HEK293 (cell line): ENCODE data around the gene CTNNA2.

Source experiments
- CTCF ChIA-PET: fragments of 350-600 bp; formaldehyde crosslinking; extraction: SDS; loops from one replicate; lab custom pipeline; 2021; ENCODE audit warnings: antibody characterized with exemption; lab: Yijun Ruan, JAX
- POLR2A ChIA-PET: fragments of 300-600 bp; formaldehyde crosslinking; extraction: SDS; loops from one replicate; lab custom pipeline; 2020; ENCODE audit warnings: antibody characterized with exemption, inconsistent platforms; lab: Yijun Ruan, JAX
- H3K27ac ChIP-seq: fragments of 200-500 bp; sonication (Bioruptor generic); 2 replicates; pipeline ENCODE4 v1.5.1; 2014; ENCODE audit warnings: low read depth, low read length, control low read depth, inconsistent platforms; ENCODE audit errors: extremely low read depth
- H3K36me3 ChIP-seq, 2 experiments: fragments of 200-500 bp in 1 of 2; sonication (Bioruptor generic) in 1 of 2; 1 replicate in 1 of 2; 2 replicates in 1 of 2; pipeline ENCODE4 v1.5.1; 2014 to 2017; ENCODE audit warnings: inconsistent platforms in 2 of 2, low read length in 2 of 2; ENCODE audit not compliant: control insufficient read depth in 2 of 2, insufficient read depth in 1 of 2
- H3K4me1 ChIP-seq: fragments of 200-500 bp; sonication (Bioruptor generic); 2 replicates; pipeline ENCODE4 v1.5.1; 2014; ENCODE audit warnings: mild to moderate bottlenecking, low read length, inconsistent platforms; ENCODE audit not compliant: control insufficient read depth, insufficient read depth
- H3K4me3 ChIP-seq: 2 replicates; pipeline ENCODE4 v1.5.1; 2011; ENCODE audit warnings: low read depth, mild to moderate bottlenecking, control low read depth, low read length, moderate library complexity
- H3K9me3 ChIP-seq: fragments of 200-500 bp; sonication (Bioruptor generic); 2 replicates; pipeline ENCODE4 v1.5.1; 2014; ENCODE audit warnings: low read depth, low read length, inconsistent platforms; ENCODE audit not compliant: control insufficient read depth, insufficient read depth
- BCL11A ChIP-seq: fragments of 450-650 bp; formaldehyde crosslinking; IDR thresholded peaks from 2 replicates; pipeline ENCODE4 v1.5.1; 2016; ENCODE audit warnings: low read depth, missing biosample characterization, missing genetic modification characterization
- CTCF ChIP-seq: fragments of 450-650 bp; formaldehyde crosslinking; IDR thresholded peaks from 2 replicates; pipeline ENCODE4 v1.5.1; 2016; ENCODE audit warnings: missing biosample characterization, missing genetic modification characterization
- ELK4 ChIP-seq: IDR thresholded peaks from 2 replicates; pipeline ENCODE4 v1.6.1; 2011; ENCODE audit warnings: mild to moderate bottlenecking, low read depth, low read length, borderline replicate concordance
- HOXD13 ChIP-seq: sonication (generic); formaldehyde crosslinking; IDR thresholded peaks from 2 replicates; pipeline ENCODE4 v1.8.0; 2022; ENCODE audit warnings: missing genetic modification reagents, borderline replicate concordance
- KLF1 ChIP-seq: fragments of 450-650 bp; formaldehyde crosslinking; IDR thresholded peaks from 2 replicates; pipeline ENCODE4 v1.5.1; 2016; ENCODE audit warnings: missing biosample characterization, missing genetic modification characterization
- ZBTB20 ChIP-seq: fragments of 450-650 bp; formaldehyde crosslinking; IDR thresholded peaks from 2 replicates; pipeline ENCODE4 v1.5.1; 2016; ENCODE audit warnings: missing biosample characterization, missing genetic modification characterization
- ZNF132 ChIP-seq: fragments of 450-650 bp; formaldehyde crosslinking; IDR thresholded peaks from 2 replicates; pipeline ENCODE4 v1.5.1; 2017; ENCODE audit warnings: missing biosample characterization, missing genetic modification characterization, borderline replicate concordance
- ZNF140 ChIP-seq: fragments of 450-650 bp; formaldehyde crosslinking; IDR thresholded peaks from 2 replicates; pipeline ENCODE4 v1.5.1; 2016; ENCODE audit warnings: missing biosample characterization, missing genetic modification characterization
- ZNF146 ChIP-seq: fragments of 450-650 bp; formaldehyde crosslinking; IDR thresholded peaks from 2 replicates; pipeline ENCODE4 v1.5.1; 2016; ENCODE audit warnings: missing biosample characterization, missing genetic modification characterization
- ZNF211 ChIP-seq: fragments of 450-650 bp; formaldehyde crosslinking; IDR thresholded peaks from 2 replicates; pipeline ENCODE4 v1.5.1; 2016; ENCODE audit warnings: low read depth, missing biosample characterization, missing genetic modification characterization
- ZNF23 ChIP-seq: fragments of 450-650 bp; formaldehyde crosslinking; IDR thresholded peaks from 2 replicates; pipeline ENCODE4 v1.5.1; 2016; ENCODE audit warnings: missing biosample characterization, missing genetic modification characterization, borderline replicate concordance
- ZNF239 ChIP-seq: fragments of 450-650 bp; formaldehyde crosslinking; IDR thresholded peaks from 2 replicates; pipeline ENCODE4 v1.5.1; 2016; ENCODE audit warnings: missing biosample characterization, missing genetic modification characterization
- ZNF302 ChIP-seq: fragments of 450-650 bp; formaldehyde crosslinking; IDR thresholded peaks from 2 replicates; pipeline ENCODE4 v1.5.1; 2016; ENCODE audit warnings: missing biosample characterization, missing genetic modification characterization, low read depth
- ZNF324 ChIP-seq: fragments of 450-650 bp; formaldehyde crosslinking; IDR thresholded peaks from 2 replicates; pipeline ENCODE4 v1.5.1; 2016; ENCODE audit warnings: missing biosample characterization, missing genetic modification characterization
- ZNF335 ChIP-seq: fragments of 450-650 bp; formaldehyde crosslinking; conservative IDR thresholded peaks from 2 replicates; pipeline ENCODE4 v1.5.1; 2016; ENCODE audit warnings: missing biosample characterization, missing genetic modification characterization
- ZNF501 ChIP-seq: fragments of 450-650 bp; formaldehyde crosslinking; IDR thresholded peaks from 2 replicates; pipeline ENCODE4 v1.5.1; 2016; ENCODE audit warnings: missing biosample characterization, missing genetic modification characterization
- ZNF510 ChIP-seq: fragments of 450-650 bp; formaldehyde crosslinking; IDR thresholded peaks from 2 replicates; pipeline ENCODE4 v1.5.1; 2018; ENCODE audit warnings: mild to moderate bottlenecking, missing genetic modification characterization, missing biosample characterization; ENCODE audit not compliant: insufficient replicate concordance
- ZNF530 ChIP-seq: fragments of 450-650 bp; formaldehyde crosslinking; IDR thresholded peaks from 2 replicates; pipeline ENCODE4 v1.5.1; 2016; ENCODE audit warnings: low read depth, missing biosample characterization, missing genetic modification characterization
- ZNF560 ChIP-seq: fragments of 450-650 bp; formaldehyde crosslinking; IDR thresholded peaks from 2 replicates; pipeline ENCODE4 v1.5.1; 2017; ENCODE audit warnings: missing biosample characterization, missing genetic modification characterization, borderline replicate concordance
- ZNF843 ChIP-seq: fragments of 450-650 bp; formaldehyde crosslinking; IDR thresholded peaks from 2 replicates; pipeline ENCODE4 v1.5.1; 2016; ENCODE audit warnings: missing biosample characterization, missing genetic modification characterization
- ZSCAN23 ChIP-seq: fragments of 450-650 bp; formaldehyde crosslinking; IDR thresholded peaks from 2 replicates; pipeline ENCODE4 v1.5.1; 2016; ENCODE audit warnings: missing biosample characterization, missing genetic modification characterization
- TF ChIP-seq, protein P1 (sequence below): fragments of 450-650 bp; formaldehyde crosslinking; IDR thresholded peaks from 2 replicates; pipeline ENCODE4 v1.5.1; 2017; ENCODE audit warnings: missing biosample characterization, missing genetic modification characterization
- TF ChIP-seq, protein P2 (sequence below): sonication (generic); formaldehyde crosslinking; IDR thresholded peaks from 2 replicates; pipeline ENCODE4 v1.8.1; 2022; ENCODE audit warnings: mild to moderate bottlenecking, moderate library complexity, missing genetic modification reagents

CTNNA2 gene

GRCh38 chr2:79994965-79995364, 482.1 kb downstream of the CTNNA2 start:
- Histone ChIP-seq H3K4me3 (no peak overlapping the region), H3K36me3 (no peaks in the 10 kb centered on the region), H3K4me1 (no peaks in the 10 kb centered on the region), H3K27ac (no peak overlapping the region), H3K9me3 (no peaks in the 10 kb centered on the region)
- ChIA-PET CTCF (no interaction called here), POLR2A (no interaction called here)
- no peak for TF ChIP-seq ZNF843 (tag by site-specific recombination)

GRCh38 chr2:79996709-79997108, 483.9 kb downstream of the CTNNA2 start:
- Histone ChIP-seq H3K4me3 (no peak overlapping the region), H3K36me3 (no peaks in the 10 kb centered on the region), H3K27ac (no peak overlapping the region), H3K9me3 (no peaks in the 10 kb centered on the region), H3K4me1 (no peaks in the 10 kb centered on the region)
- POLR2A ChIA-PET = no interaction called here
- CTCF ChIA-PET = no interaction called here
- TF ChIP-seq ZNF211 (tag by site-specific recombination) (no peak), CTCF (no peak), ZNF239 (tag by site-specific recombination) (no peak), ZNF146 (tag by site-specific recombination) (no peak), ZNF324 (tag by site-specific recombination) (no peak), KLF1 (tag by site-specific recombination) (no peak), BCL11A (tag by site-specific recombination) (no peak), ZNF501 (tag by site-specific recombination) (no peak), ZSCAN23 (no peak), ELK4 (no peak), ZNF140 (tag by site-specific recombination) (no peak), ZNF302 (tag by site-specific recombination) (no peak)
- TF ChIP-seq, protein P1, sequence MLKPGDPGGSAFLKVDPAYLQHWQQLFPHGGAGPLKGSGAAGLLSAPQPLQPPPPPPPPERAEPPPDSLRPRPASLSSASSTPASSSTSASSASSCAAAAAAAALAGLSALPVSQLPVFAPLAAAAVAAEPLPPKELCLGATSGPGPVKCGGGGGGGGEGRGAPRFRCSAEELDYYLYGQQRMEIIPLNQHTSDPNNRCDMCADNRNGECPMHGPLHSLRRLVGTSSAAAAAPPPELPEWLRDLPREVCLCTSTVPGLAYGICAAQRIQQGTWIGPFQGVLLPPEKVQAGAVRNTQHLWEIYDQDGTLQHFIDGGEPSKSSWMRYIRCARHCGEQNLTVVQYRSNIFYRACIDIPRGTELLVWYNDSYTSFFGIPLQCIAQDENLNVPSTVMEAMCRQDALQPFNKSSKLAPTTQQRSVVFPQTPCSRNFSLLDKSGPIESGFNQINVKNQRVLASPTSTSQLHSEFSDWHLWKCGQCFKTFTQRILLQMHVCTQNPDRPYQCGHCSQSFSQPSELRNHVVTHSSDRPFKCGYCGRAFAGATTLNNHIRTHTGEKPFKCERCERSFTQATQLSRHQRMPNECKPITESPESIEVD = no peak
- TF ChIP-seq, protein P2, sequence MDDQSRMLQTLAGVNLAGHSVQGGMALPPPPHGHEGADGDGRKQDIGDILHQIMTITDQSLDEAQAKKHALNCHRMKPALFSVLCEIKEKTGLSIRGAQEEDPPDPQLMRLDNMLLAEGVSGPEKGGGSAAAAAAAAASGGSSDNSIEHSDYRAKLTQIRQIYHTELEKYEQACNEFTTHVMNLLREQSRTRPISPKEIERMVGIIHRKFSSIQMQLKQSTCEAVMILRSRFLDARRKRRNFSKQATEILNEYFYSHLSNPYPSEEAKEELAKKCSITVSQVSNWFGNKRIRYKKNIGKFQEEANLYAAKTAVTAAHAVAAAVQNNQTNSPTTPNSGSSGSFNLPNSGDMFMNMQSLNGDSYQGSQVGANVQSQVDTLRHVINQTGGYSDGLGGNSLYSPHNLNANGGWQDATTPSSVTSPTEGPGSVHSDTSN (CRISPR knock-in tag) = no peak

GRCh38 chr2:80001701-80002101, 488.9 kb downstream of the CTNNA2 start:
- no peaks in the 10 kb centered on the region for H3K4me1 ChIP-seq
- no peaks in the 10 kb centered on the region for H3K36me3 ChIP-seq
- H3K9me3 ChIP-seq = no peaks in the 10 kb centered on the region
- CTCF ChIA-PET = no interaction called here
- no peak overlapping the region for H3K4me3 ChIP-seq
- no peak overlapping the region for H3K27ac ChIP-seq
- TF ChIP-seq ZNF560 (tag by site-specific recombination) = no peak
- TF ChIP-seq ZNF132 = no peak
- no peak for TF ChIP-seq HOXD13 (CRISPR knock-in tag)
- no peak for TF ChIP-seq ZNF530 (tag by site-specific recombination)
- no peak for TF ChIP-seq ZBTB20 (tag by site-specific recombination)
- no peak for TF ChIP-seq ZNF335 (tag by site-specific recombination)
- TF ChIP-seq ZNF510 (tag by site-specific recombination) = no peak
- no peak for TF ChIP-seq ZNF23 (tag by site-specific recombination)
- TF ChIP-seq, all 188 proteins: peak for 0
- POLR2A ChIA-PET = no interaction called here
